Activated naive CD4-positive, alpha-beta T cell treated with anti-CD3 and anti-CD28 coated beads, Interleukin-2, amount 50 U/mL, for 16 hours (primary cell): ENCODE data around the gene IDH3B.

Experiments
- DNase-seq: peaks from one replicate; pipeline ENCODE4 v3.0.0-alpha.2; 2020

Gene IDH3B

GRCh38 chr20:2655331-2656116 lies 8.5 kb downstream of the IDH3B start:
- DNase-seq = no peak

- no peak for DNase-seq
Measured at GRCh38 chr20:2654831-2655230, 9.2 kb downstream of the IDH3B start.

- no peak for DNase-seq
Measured at GRCh38 chr20:2654384-2654822, 9.6 kb downstream of the IDH3B start.

GRCh38 chr20:2653556-2654383 lies 10.2 kb downstream of the IDH3B start:
- no peak for DNase-seq

- no peak for DNase-seq
Measured at GRCh38 chr20:2652724-2653555, 11.1 kb downstream of the IDH3B start.

- DNase-seq = peak; percentile 95
Measured at GRCh38 chr20:2651772-2652723, 12.0 kb downstream of the IDH3B start, which contains the start of gene NOP56. NOP56 (plus strand) TSS chr20:2652632; CDS start chr20:2652661, 29 bp downstream.

- no peak for DNase-seq
Measured at GRCh38 chr20:2643708-2644107, 20.3 kb downstream of the IDH3B start.

GRCh38 chr20:2640899-2641298 lies 23.1 kb downstream of the IDH3B start:
- DNase-seq = no peak

GRCh38 chr20:2640260-2640659 lies 23.8 kb downstream of the IDH3B start:
- DNase-seq = no peak

- no peak for DNase-seq
Measured at GRCh38 chr20:2637246-2637645, 26.8 kb downstream of the IDH3B start.

- no peak for DNase-seq
Measured at GRCh38 chr20:2633381-2633780, 30.6 kb downstream of the IDH3B start.

- DNase-seq = no peak
Measured at GRCh38 chr20:2631228-2631627, 32.8 kb downstream of the IDH3B start.

- DNase-seq = no peak
Measured at GRCh38 chr20:2626853-2627541, 37.0 kb downstream of the IDH3B start.

- no peak for DNase-seq
Measured at GRCh38 chr20:2625062-2625461, 39.0 kb downstream of the IDH3B start.

- DNase-seq = no peak
Measured at GRCh38 chr20:2624190-2624589, 39.8 kb downstream of the IDH3B start.

GRCh38 chr20:2619961-2620595 lies 43.9 kb downstream of the IDH3B start:
- no peak for DNase-seq

- DNase-seq = no peak
Measured at GRCh38 chr20:2619337-2619736, 44.7 kb downstream of the IDH3B start.

- no peak for DNase-seq
Measured at GRCh38 chr20:2618815-2619214, 45.2 kb downstream of the IDH3B start.

GRCh38 chr20:2617099-2617714 lies 46.8 kb downstream of the IDH3B start:
- no peak for DNase-seq

- DNase-seq = no peak
Measured at GRCh38 chr20:2616634-2617033, 47.4 kb downstream of the IDH3B start.
